GM21717 (cell line): ENCODE results near the gene NLN.
"Not testable (repeated sequence)": the region's sequence is repeated elsewhere in the genome, so short reads cannot be mapped to it uniquely, and the experiment has no call there.

Source experiments
- ATAC-seq: cut with Tn5 transposase; IDR thresholded peaks from one replicate; pipeline ENCODE4 v1.9.1; 2021; ENCODE audit warnings: mild to moderate bottlenecking, moderate library complexity; ENCODE audit not compliant: unreplicated experiment

NLN gene

DNA sequence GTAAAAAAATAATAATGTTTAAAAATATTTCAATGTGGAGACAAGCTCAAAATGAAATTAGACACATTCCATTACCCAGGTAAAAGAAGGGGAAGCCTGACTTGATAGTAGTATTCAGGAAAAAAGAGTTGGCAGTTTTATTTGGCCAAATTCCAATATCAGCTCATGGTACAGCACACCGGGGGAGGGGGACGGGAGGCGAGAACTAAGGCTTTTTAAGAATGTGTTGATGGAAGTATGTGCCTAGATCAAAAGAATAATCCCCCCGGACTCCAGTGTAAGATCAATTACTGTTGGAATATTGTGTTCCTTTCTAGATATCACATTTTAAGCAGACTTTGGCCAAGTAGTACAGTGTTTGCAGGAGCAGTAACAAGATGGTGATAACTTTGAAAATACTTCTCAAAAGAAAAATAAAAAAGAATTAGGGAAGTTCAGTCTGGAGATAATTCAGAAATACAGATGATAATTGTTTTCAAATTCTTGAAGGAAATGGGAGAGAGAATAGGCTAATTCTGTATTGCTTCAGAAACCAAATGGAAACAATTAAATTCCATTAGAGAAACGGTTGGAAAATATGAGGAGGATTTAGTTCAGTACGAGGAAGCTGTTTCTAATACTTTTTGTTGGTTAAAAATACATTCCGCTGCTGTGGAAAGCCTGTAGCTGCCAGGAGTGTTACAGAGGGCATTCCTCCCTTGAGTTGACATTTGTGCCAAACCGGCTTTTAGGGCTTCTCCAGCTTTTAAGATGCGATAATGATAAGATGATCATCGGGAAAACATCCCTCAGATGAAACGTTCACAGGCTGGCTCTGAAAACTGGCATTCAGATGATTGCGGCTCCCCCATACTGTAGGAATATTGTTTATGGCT, 106.3 kb downstream of the NLN start:
- ATAC-seq, result no peak

DNA sequence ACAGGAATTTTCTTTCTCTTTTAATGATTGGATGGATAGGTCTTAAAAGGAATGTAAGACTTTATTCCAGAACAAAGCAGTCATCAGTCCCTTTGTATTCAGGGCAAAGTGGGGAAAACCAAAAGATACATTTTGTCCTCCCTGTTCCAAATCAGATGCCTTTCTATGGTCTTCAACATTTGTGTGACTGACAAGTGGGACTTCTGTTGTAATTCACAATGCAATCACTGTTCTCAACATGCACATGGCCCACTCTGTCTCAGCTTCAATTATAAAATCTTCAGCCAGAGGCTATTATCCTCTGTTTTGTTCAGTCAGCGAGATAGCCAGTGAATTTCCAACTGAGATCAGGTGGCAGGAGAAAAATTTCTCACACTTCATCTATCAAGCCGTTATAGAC, 108.9 kb downstream of the NLN start:
- ATAC-seq, result no peak

DNA sequence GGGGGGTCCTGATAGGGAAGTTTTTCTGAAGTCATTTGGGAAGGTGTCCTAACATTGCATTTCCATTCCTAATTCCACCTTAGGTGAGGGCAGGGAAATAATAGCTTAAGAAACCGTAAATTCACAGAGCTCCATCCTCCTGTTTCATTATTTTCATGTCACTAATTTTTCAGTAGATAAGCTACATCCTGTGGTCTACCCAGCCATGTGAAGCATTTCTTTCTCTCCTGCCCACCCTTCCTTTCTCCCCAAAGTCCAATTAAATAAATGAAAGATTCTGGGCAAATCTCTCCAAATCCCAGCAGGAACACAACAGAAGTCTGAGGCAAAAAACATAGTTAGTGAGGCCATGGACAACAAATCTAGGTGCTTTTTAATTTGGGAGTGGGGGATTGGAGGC, 109.3 kb downstream of the NLN start:
- ATAC-seq, result no peak

DNA sequence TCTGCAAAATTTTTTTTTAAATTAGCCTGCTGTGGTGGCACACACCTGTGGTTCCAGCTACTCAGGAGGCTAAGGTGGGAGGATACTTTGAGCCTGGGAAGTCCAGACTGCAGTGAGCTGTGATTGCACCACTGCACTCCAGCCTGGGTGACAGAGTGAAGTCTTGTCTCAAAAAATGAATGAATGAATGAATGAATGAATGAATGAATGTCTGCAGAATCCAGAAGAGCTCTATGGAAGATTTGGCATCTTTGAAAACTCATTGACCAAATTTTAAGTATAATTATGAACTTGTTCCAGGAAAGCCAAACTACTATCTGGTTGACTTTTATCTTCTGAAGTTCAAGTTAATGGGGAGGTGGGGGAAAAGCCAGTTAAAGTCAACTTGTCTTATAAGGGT, 110.1 kb downstream of the NLN start:
- no peak for ATAC-seq

DNA sequence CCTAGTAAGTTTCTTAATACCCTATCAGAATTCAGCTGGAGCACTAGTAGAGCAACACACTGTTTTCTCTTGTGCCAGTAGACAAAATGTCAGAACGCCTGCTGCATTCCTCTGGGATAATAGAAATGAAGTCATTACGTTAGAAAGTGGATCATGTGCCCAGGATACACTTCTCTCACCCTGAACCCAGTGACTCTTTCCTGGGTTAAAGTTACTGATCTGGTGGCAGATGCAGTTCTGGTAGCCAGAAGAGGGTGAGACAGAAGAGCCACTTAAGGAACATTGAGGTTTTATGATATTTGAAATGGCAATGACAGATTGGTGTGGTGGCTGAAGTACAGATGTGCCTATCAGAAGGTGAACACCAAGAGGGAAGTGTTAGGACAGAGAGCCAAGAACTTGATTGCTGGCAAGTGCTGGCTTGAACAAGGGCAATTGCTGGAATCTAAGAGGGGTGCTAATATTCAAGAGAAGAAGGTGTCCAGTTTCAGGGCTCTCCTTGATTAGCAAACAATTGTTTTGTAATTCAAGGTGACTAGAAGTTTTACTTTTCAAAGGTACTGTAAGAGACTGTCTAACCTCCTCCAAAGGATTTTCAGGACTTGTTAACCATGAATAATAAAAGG, 110.7 kb downstream of the NLN start:
- ATAC-seq, result no peak

DNA sequence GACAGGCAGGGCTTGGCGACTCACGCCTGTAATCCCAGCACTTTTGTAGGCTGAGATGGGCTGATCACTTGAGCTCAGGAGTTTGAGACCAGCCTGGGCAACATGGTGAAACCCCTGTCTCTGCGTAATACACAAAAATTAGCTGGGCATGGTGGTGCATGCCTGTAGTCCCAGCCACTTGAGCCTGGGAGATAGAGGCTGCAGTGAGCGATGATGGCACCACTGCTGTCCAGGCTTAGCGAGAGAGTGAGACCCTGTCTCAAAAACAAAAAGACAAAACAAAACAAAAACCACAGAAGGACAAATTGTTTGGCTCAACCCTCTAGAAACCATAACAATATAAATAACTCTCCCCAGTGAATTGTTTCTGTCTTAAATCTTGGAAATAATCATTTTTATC, 111.8 kb downstream of the NLN start:
- ATAC-seq, result no peak

DNA sequence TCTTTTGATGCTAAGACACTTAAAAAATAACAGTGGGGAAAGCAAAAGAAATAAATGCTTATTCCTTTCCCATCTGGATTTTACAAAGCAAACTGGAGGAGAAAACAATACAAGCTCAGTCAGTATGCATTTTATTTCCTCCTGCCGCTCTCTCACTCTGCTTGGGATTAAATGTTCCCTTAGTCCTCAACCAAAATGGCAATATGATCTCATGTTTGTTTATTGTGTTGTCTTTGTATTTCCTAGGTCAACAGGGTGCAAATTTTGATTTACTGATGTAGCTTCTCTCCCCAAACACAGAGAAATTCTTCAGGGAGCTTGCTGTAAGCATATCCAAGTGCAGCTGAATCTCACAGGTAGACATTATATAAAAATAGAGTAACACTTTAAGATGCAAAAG, 112.3 kb downstream of the NLN start:
- no peak for ATAC-seq

DNA sequence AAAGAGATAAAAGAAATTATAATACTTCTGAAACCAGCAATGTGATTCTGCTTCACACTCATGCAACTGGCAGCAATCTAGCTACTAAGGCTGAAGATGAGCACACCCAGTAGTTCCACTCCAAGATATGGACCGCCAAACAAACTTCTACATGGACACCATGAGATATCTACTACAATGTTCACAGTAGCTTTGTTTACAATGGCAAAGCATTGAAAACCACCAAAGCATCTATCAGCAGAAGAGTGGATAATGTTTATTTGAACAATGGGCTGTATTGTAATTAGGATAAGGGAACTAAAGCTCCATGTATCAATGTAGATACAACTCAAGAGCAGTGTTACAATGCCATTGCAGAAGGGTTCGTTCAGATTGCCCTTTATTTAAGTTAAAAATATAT, 113.2 kb downstream of the NLN start:
- no peak for ATAC-seq

DNA sequence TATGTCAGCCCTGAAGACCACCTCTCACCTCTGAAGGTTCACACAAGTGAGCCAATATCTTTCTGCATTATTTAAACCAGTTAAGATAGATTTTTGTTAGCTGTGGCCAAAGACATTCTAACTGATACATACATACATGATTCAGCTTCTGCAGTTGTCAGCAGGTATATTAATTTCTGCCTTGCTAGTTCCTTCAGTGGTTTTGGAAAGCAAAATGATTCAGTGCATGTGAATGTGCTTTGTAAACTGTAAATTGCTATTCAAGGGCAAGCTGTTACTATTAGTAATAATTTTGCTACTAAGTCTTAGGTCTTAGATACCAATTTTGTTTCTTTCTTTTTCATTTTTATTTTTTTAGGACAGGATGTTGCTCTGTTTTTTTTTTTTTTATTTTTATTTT, 115.1 kb downstream of the NLN start:
- ATAC-seq, result no peak

DNA sequence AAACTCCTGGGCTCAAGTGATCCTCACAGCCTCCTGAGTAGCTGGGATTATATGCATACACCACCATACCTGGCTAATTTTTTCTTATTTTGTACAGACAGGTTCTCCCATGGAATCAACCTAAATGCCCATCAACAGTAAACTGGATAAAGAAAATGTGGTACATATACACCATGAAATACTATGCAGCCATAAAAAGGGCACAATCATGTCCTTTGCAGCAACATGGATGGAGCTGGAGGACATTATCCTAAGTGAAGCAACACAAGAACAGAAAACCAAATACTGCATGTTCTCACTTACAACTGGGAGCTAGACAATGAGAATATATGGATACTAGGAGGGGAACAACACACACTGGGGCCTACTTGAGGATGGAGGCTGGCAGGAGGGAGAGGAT, 117.2 kb downstream of the NLN start:
- ATAC-seq, result not testable (repeated sequence)

DNA sequence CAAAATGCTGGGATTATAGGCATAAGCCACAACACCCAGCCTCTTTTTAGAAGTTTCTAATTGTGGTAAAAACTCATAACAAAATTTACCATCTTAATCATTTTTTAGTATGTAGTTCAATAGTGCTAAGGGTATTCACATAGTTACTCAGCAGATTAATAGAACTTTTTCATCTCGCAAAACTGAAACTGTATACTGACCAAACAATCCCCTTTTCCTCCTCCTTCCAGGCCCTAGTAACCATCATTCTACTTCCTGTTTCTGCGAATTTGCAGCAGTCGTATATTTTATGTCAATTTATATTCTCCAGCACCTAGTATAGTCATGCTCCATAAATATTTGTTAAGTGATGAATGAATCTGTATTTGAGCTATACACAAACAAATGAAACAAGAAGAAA, 118.1 kb downstream of the NLN start:
- no peak for ATAC-seq

DNA sequence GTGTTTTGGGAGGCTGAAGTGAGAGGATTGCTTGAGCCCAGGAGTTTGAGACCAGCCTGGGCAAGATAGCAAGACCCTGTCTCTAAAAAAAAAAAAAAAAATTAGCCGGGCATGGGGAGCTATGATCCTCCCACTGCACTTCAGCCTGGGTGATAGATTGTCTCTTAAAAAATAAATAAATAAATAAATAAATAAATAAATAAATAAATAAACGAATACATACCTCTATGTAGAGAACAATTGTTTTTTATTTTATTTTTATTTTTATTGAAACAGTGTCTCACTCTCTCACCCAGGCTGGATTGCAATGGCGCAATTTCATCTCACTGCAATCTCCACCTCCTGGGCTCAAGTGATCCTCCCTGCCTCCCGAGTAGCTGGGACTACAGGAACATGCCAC, 122.8 kb downstream of the NLN start:
- not testable (repeated sequence) for ATAC-seq

DNA sequence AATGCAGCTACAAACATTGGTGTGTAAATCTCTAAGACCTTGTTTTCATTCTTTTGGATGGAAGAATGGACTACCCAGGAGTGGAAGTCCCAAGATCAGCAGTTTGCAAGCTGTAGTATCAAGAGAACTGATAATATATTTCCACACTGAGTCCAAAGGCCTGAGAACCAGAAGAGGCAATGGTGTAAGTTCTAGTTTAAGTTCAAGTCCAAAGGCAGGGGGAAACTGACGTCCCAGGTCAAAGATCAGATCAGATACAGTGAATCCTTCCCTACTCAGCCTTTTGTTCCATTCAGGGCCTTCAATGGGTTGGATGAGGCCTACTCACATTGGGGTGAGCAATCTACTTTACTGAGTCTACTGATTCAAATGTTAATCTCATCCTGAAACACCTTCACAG, 124.1 kb downstream of the NLN start:
- ATAC-seq, result no peak

DNA sequence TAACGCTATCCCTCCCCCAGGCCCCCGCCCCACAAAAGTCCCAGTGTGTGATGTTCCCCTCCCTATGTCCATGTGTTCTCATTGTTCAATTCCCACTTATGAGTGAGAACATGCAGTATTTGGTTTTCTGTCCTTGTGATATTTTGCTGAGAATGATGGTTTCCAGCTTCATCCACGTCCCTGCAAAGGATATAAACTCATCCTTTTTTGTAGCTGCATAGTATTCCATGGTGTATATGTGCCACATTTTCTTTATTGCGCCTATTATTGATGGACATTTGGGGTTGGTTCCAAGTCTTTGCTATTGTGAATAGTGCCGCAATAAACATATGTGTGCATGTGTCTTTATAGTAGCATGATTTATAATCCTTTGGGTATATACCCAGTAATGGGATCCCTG, 125.0 kb downstream of the NLN start:
- ATAC-seq, result not testable (repeated sequence)

DNA sequence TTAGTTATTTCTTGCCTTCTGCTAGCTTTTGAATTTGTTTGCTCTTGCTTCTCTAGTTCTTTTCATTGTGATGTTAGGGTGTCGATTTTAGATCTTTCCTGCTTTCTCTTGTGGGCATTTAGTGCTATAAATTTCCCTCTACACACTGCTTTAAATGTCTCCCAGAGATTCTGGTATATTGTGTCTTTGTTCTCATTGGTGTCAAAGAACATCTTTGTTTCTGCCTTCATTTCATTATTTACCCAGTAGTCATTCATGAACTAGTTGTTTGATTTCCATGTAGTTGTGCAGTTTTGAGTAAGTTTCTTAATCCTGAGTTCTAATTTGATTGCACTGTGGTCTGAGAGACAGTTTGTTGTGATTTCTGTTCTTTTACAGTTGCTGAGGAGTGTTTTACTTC, 127.9 kb downstream of the NLN start:
- ATAC-seq, result not testable (repeated sequence)

DNA sequence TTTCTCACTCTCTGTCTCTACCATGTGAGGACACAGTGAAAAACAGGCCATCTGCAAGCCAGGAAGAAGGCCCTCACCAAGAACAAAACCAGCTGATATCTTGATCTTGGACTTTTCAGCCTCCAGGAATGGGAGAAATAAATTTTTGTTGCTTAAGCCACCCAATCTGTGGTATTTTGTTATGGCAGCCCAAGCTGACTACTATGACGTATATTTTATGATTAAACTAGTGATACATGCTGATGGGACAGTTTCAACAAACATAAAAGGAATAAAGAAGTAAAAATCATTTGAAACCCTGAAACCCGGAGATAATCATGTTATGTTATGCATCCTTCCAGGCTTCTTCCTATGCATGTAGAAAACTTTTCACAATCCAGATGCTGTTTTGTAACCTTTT, 132.9 kb downstream of the NLN start:
- no peak for ATAC-seq

DNA sequence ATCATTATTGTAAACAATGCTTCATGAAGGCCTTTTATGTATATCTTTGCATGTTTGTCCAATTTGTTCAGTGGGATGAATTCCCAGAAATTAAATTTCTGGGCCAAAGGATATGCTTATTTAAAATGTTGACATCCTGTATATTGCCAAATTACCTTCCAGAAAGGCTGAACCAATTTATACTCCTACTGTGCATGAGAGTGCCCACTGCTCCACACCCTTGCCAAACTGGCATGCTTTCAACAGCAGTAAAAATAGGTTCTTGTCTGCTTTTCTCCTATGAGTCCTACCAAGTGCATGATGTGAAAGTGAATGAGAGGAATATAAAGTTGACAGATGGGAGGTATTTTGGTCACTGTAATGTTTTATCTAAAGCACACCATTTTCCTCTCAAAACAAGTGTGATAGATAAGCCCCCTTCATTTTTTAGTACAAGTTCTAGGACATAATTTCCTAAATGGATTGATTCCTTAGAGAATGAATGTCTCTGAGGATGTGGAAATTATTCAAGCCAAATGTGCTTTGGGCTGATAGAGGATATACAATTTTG, 133.8 kb downstream of the NLN start:
- ATAC-seq, result no peak

DNA sequence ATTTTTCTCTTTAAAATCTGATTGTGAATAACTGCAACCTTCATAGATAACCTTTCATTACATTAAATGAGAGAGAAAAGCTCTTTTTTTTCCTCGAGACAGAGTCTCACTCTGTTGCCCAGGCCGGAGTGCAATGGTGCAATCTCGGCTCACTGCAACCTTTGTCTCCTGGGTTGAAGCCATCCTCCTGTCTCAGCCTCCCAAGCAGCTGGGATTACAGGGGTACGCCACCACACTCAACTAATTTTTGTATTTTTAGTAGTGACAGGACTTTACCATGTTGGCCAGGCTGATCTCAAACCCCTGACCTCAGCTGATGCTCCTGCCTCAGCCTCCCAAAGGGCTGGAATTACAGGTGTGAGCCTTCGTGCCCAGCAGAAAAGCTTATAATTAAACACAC, 134.5 kb downstream of the NLN start:
- no peak for ATAC-seq

DNA sequence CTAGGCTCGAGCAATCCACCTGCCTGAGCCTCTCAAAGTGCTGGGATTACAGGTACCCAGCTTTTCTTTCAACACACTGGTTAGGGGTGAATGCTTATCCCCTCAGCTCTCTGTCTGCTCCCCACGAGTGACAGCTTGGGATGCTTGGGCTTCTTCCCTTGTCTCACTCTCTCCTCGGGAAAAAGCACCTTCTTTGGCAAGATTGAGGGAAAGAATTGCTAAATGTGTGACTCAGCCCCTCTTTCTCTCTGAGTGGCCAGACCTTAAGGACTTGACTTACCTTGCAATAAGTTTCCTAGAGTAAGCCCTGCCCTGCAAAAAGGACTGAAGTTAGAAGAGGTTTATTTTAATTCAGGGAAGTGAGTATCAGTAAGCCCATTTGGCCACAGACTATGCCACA, 136.3 kb downstream of the NLN start:
- ATAC-seq, result no peak

DNA sequence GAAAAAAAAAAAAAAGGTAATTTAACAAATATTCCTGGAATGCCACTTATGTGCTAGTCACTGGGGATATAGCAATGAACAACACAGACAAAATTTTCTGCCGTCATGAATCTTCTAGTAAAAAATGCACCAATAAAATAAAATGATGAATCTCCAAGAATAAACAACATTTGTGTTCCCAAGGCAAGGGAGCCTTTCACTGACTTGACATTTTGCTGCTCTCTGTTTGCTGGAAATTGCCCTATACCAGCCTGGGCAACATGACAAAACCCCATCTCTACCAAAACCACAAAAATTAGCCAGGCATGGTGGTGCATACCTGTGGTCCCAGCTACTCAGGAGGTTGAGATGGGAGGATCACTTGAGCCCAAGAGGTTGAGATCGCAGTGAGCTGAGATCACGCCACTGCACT, 139.8 kb downstream of the NLN start:
- no peak for ATAC-seq

DNA sequence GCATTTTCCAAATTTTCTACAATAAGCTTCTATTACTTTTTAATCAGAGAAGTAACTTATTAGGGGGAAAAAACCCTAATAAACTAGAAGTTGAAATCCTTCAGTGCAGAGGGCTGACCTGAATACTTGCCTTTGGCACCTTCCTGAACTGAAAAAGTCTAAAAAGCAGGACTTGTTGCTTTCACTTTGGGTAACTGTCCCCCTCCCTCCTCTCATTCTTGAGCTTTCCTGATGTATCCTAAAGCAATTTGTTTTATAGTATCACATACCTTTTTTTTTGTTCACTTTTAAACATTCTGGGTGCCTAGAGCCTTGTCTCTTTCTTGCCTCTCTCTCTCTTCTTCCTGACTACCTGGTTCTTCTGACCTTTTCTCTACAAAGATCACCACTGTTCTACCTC, 140.4 kb downstream of the NLN start:
- ATAC-seq, result no peak

DNA sequence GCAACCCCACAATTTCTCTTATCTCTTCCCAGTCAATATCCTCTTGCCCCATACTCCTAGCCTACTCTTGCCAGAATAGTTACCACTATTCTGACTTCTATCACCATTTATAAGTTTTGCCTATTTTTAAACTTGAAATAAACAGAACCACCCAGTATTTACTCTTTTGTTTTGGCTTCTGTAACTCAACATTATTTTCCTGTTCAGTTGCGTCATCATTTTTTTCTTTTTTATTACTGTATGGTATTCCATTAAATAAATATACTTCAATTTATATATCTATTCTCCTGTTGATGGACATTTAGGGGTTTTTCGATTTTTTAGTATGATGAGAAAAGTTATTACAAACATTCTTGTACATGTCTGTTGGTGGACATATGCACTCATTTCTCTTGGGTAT, 141.7 kb downstream of the NLN start:
- ATAC-seq, result no peak
